ENCODE results near the gene METTL15.

DNA sequence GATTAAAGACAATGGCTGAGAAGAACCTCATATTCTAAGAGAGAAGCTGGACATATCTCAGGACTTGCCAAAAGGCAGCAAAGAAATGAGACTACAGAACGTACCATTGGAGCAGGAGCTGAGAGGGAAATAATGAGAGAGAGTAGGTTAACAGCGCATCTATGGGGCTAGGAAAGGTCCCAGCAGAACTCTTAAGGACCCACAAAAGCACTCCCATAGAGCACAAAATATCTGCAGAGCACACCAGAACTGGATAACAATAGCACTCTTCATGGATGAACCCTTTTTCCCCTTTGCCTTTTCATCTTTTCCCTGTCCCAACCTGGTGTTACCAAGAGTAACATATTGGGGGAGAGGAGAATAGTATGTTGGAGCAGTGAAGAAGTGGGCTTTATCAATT, 245.8 kb downstream of the METTL15 start:
- TF ChIP-seq CTCF (optimal IDR thresholded peaks at IDR 0.05 in 1 of 3, IDR thresholded peaks at IDR 0.05 in 1 of 3, conservative IDR thresholded peaks at IDR 0.05 in 1 of 3; ENCODE audit: extremely low read depth in 1 of 3, insufficient read depth in 2 of 3, low read length in 3 of 3), result no peak
- TF ChIP-seq EZH2 (IDR thresholded peaks at IDR 0.05; ENCODE audit: low read length), result no peak

Measured in keratinocyte (primary cell).